ENCODE measurements around the gene CCDC142.
"Not testable (repeated sequence)": the region's sequence is repeated elsewhere in the genome, so short reads cannot be mapped to it uniquely, and the experiment has no call there.

Gene CCDC142

GRCh38 chr2:74471332-74472065, 11.3 kb downstream of the CCDC142 start:
- no peak for DNase-seq (ENCODE audit: low spot score)

GRCh38 chr2:74470742-74471141, 12.1 kb downstream of the CCDC142 start:
- DNase-seq (ENCODE audit: low spot score): not testable (repeated sequence)

- no peak for DNase-seq (ENCODE audit: low spot score)
Observed at GRCh38 chr2:74464406-74464805, 18.4 kb downstream of the CCDC142 start.

GRCh38 chr2:74462786-74463105, 20.1 kb downstream of the CCDC142 start:
- no peak for DNase-seq (ENCODE audit: low spot score)

- no peak for DNase-seq (ENCODE audit: low spot score)
Observed at GRCh38 chr2:74462054-74462785, 20.6 kb downstream of the CCDC142 start.

- no peak for DNase-seq (ENCODE audit: low spot score)
Observed at GRCh38 chr2:74461187-74462053, 21.4 kb downstream of the CCDC142 start.

- not testable (repeated sequence) for DNase-seq (ENCODE audit: low spot score)
Observed at GRCh38 chr2:74460187-74460586, 22.6 kb downstream of the CCDC142 start.

- not testable (repeated sequence) for DNase-seq (ENCODE audit: low spot score)
Observed at GRCh38 chr2:74459503-74460118, 23.2 kb downstream of the CCDC142 start.

GRCh38 chr2:74458938-74459363, 23.8 kb downstream of the CCDC142 start:
- DNase-seq (ENCODE audit: low spot score): no peak

- peak; percentile 100 for DNase-seq (ENCODE audit: low spot score)
Observed at GRCh38 chr2:74458132-74458937, 24.5 kb downstream of the CCDC142 start, which contains the start of gene WBP1. Gene WBP1, plus strand, starts transcription at chr2:74458438. Its CDS starts 165 bp downstream, at chr2:74458603.

GRCh38 chr2:74457549-74458131, 25.2 kb downstream of the CCDC142 start:
- peak; percentile 68 for DNase-seq (ENCODE audit: low spot score)

GRCh38 chr2:74457129-74457548, 25.7 kb downstream of the CCDC142 start:
- DNase-seq (ENCODE audit: low spot score): peak; percentile 59

GRCh38 chr2:74454654-74455511, 27.9 kb downstream of the CCDC142 start, which contains the start of gene INO80B:
Gene INO80B, plus strand, starts transcription at chr2:74455087. Its CDS starts 30 bp downstream, at chr2:74455117.
- DNase-seq (ENCODE audit: low spot score): peak; percentile 98

GRCh38 chr2:74450570-74451190, 32.1 kb downstream of the CCDC142 start:
- no peak for DNase-seq (ENCODE audit: low spot score)

- no peak for DNase-seq (ENCODE audit: low spot score)
Observed at GRCh38 chr2:74448771-74449170, 34.0 kb downstream of the CCDC142 start.

GRCh38 chr2:74447230-74447999, 35.4 kb downstream of the CCDC142 start:
- DNase-seq (ENCODE audit: low spot score): no peak

- peak; percentile 1 for DNase-seq (ENCODE audit: low spot score)
Observed at GRCh38 chr2:74444498-74445318, 38.1 kb downstream of the CCDC142 start.

All from Ammon's horn (tissue), 1 donor.